C4-2B (cell line): ENCODE results near the gene ZFYVE28.

Experiments used
- ZFX ChIP-seq: fragments of 450-650 bp; IDR thresholded peaks from 2 replicates; pipeline ENCODE4 v1.6.1; 2017
- TF ChIP-seq, protein P1 (sequence below): fragments of 450-650 bp; conservative IDR thresholded peaks from 2 replicates; pipeline ENCODE4 v1.5.1; 2017; ENCODE audit warnings: mild to moderate bottlenecking

DNA sequence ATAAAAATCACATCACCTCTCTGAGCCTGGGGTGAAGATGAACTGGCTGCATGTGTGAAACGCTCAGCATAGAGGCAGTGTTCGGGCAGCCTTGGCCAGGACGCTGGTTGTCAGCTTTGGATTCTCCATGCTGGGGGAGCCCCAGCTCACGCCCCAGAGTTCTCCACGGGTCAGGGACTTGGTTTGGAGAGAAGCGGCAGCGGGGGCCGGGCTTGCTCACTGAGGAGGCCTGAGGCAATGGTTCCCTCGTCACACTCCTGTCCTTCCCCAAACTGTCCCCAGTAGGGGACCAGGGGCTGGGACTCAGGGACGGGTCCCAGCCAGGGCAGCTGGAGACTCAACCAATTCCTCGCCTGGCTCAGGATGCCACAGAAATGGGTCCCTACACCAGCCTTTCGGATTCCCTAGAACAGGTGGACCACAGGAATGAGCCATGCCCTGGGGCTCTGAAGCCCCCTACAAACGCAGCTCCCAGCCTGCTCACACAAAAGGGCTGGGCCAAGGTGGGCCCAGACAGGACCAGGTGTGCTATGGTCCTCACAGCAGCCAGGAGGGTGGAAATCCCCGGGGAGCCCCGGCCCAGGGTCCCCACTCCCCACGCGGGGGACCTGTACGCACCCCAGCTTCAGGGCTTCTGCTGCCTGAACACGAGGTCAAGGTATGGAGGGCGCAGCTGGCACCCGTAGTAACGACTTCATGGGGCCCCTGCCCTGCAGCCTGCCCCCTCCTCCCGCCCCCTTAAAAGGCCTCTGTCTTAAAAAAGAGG, 157.9 kb downstream of the ZFYVE28 start:
- TF ChIP-seq, protein P1, sequence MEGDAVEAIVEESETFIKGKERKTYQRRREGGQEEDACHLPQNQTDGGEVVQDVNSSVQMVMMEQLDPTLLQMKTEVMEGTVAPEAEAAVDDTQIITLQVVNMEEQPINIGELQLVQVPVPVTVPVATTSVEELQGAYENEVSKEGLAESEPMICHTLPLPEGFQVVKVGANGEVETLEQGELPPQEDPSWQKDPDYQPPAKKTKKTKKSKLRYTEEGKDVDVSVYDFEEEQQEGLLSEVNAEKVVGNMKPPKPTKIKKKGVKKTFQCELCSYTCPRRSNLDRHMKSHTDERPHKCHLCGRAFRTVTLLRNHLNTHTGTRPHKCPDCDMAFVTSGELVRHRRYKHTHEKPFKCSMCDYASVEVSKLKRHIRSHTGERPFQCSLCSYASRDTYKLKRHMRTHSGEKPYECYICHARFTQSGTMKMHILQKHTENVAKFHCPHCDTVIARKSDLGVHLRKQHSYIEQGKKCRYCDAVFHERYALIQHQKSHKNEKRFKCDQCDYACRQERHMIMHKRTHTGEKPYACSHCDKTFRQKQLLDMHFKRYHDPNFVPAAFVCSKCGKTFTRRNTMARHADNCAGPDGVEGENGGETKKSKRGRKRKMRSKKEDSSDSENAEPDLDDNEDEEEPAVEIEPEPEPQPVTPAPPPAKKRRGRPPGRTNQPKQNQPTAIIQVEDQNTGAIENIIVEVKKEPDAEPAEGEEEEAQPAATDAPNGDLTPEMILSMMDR, result no peak
- TF ChIP-seq ZFX, result no peak
